Measurements from ENCODE around the gene PLIN5. TPM values are rescaled to one million over a fixed set of nuclear protein-coding genes. Genes with fewer than 3 reads are reported as not detected.

PLIN5 gene
- total RNA-seq, 1 donor from 2014 or later, result 11.7 TPM

- DNase-seq, result no peak
Observed at GRCh38 chr19:4521170-4521887, 13.7 kb downstream of the PLIN5 start.

DNA sequence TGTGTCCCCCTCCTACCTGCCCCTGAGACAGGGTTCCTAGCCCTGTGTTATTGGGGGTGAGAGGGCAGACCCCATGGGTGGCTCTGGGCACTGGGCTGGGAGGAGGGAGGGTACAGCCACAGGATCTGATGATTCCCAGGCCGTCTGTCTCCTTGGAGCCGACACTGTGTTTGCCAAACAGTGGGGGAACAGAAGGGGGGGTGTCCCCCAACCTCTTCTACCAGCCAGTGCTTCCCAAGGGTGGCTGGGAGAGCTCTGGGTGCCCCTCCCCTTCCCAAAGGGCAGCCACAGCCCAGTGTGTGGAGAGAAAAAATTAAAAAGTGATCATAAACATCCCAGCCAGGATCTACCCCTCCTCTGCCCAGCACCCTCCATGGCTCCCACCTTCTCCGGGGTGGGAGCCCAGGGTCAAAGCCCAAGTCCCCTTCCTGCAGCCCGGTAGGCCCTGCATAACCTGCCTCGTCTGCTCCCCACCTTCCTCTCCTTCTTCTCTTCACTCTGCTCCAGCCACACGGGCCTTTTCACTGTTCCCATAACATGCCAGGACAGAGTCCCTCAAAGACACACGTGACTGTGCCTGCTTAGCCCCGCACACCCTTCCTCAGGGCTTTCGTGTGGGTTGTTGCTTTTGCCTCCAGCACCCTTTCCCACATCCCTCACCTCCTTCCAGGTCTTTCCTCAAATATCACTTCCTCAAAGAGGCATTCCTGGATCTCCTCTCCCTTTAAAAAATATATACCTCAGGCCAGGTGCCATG, 15.3 kb downstream of the PLIN5 start:
- no peak for DNase-seq

DNA sequence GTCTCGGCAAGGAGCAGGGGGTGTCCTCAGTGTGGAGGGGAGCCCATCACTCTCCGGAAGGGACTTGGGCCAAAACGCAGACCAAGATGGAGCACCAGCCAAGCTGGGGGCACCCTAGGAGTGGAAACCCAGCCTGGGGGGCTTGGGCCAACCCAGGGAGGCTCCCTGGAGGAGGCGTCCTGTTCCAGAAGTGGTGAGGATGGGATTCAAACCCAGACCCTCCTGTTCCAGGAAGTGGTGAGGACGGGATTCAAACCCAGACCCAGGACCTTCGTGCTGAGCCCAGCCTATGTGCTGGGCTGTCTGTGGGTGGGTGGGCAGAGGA, 15.9 kb downstream of the PLIN5 start:
- DNase-seq, result no peak

GRCh38 chr19:4518345-4519171, 16.5 kb downstream of the PLIN5 start, which contains the start of gene PLIN4:
Gene PLIN4, minus strand, starts transcription at chr19:4518486. Its CDS starts 214 bp downstream, at chr19:4518272.
- DNase-seq, result no peak

- DNase-seq, result no peak
Observed at GRCh38 chr19:4517451-4518057, 17.5 kb downstream of the PLIN5 start.

DNA sequence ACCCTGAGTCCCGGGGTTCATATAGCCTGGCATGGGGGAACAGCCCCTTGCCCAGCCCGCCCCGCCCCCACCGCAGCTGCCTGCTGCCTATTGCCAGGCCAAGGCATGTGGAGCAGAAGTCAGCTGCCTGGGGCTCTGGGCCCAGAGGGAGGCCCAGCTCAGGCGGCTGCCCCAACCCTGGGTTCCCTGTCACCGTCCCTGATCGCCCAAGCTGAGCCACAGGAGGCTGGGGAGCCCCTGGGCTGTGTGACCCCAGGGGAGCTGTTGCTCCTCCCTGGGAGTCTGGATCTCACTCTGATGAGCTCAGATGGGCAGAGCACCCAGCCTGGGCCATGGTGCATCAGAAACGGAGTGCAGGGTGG, 18.1 kb downstream of the PLIN5 start:
- DNase-seq, result no peak

- no peak for DNase-seq
Observed at GRCh38 chr19:4516199-4516938, 18.7 kb downstream of the PLIN5 start.

GRCh38 chr19:4515732-4516131, 19.3 kb downstream of the PLIN5 start:
- no peak for DNase-seq

GRCh38 chr19:4513248-4513647, 21.8 kb downstream of the PLIN5 start:
- DNase-seq, result no peak

DNA sequence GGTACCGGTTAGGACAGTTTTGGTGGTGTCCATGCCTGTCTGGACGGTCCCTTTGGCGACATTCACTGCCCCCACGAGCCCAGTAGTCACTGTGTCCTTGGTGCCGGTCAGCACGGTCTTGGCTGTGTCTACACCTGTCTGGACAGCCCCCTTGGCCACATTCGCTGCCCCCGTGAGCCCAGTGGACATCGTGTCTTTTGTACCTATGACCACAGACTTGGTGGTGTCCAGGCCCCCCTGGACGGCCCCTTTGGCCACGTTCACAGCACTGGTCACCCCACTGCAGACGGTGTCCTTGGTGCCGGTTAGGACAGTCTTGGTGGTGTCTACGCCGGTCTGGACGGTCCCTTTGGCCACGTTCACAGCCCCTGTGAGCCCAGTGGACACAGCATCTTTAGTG, 23.0 kb downstream of the PLIN5 start:
- DNase-seq, result no peak

DNA sequence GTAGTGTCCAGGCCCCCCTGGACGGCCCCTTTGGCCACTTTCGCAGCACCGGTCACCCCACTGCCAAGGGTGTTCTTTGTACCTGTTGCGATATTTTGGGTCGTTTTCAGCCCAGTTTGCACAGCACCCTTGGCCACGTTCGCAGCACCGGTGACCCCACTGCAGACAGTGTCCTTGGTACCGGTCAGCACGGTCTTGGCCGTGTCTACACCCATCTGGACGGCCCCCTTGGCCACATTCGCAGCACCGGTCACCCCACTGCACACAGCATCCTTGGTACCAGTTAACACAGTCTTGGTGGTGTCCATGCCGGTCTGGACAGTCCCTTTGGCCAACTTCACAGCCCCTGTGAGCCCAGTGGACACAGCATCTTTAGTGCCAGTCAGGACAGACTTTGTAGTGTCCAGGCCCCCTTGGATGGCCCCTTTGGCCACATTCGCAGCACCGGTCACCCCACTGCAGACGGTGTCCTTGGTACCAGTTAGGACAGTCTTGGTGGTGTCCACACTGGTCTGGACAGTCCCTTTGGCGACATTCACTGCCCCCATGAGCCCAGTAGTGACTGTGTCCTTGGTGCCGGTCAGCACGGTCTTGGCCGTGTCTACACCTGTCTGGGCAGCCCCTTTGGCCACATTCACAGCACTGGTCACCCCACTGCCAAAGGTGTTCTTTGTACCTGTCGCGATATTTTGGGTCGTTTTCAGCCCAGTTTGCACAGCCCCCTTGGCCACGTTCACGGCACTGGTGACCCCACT, 23.5 kb downstream of the PLIN5 start:
- no peak for DNase-seq

- no peak for DNase-seq
Observed at GRCh38 chr19:4510435-4511255, 24.4 kb downstream of the PLIN5 start.

- no peak for DNase-seq
Observed at GRCh38 chr19:4508698-4509097, 26.3 kb downstream of the PLIN5 start.

- DNase-seq, result no peak
Observed at GRCh38 chr19:4507804-4508203, 27.2 kb downstream of the PLIN5 start.

- no peak for DNase-seq
Observed at GRCh38 chr19:4507150-4507452, 27.9 kb downstream of the PLIN5 start.

GRCh38 chr19:4506449-4507149, 28.4 kb downstream of the PLIN5 start:
- peak; percentile 73 for DNase-seq

DNA sequence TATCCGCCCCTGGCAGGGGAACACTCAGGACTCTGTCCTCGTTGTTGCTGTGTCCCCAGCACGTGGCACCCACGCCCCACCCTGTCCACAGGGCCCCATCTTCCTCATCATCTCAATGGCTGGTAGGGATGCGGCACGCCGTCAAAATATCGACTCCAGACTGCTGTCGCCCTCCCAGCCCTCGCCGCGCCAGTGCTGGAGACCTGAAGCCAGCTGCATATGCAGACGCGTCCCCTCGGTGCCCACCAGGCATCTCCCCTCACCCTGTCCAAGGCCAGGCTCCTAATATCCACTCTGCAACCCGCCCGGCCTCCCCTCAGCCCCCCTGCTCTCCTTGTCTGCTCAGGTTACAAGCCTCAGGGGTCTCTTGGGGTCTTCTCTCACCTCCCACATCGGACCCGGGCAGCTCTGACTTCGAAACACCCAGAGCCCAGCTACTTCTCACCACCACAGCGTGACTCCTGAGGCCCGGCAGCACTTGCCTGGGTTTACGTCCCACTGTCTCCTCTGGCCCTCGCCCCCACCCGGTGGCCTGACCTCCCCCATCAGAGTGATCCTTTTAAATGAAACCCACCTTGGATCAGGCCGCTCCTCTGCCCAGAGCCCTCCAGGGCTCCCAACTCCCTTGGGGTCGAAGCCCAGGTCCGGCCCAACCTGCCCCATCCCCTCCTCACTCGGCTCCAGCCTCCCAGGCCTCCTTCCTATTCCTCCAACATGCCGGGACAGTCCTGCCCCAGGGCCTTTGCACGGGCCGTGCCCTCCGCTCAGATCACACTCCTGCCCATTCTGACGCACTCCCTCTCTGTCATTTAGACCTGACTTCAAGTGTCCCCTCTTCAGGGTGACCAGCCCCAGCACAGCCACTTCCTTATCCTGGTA, 29.2 kb downstream of the PLIN5 start:
- DNase-seq, result no peak

- DNase-seq, result no peak
Observed at GRCh38 chr19:4504891-4505569, 30.0 kb downstream of the PLIN5 start.

GRCh38 chr19:4504297-4504701, 30.7 kb downstream of the PLIN5 start:
- no peak for DNase-seq
